HT1080 (cell line): Measurements from ENCODE around the gene CEP72. TPM values are rescaled to one million over a fixed set of nuclear protein-coding genes. Genes with fewer than 3 reads are reported as not detected.

Source experiments
- DNase-seq: peaks from one replicate; pipeline ENCODE4 v3.0.0-alpha.2; 2015; ENCODE audit warnings: low read depth
- total RNA-seq: library from RNA; depleted of rRNA; stranded (reverse); fragments of >200 nt; shearing (Covaris generic); gene quantifications from 2 replicates; pipeline ENCODE4 v1.2.3, GENCODE V29; 2014

CEP72 gene
- total RNA-seq, 1 experiment from 2014 or later: 16.0 TPM

DNA sequence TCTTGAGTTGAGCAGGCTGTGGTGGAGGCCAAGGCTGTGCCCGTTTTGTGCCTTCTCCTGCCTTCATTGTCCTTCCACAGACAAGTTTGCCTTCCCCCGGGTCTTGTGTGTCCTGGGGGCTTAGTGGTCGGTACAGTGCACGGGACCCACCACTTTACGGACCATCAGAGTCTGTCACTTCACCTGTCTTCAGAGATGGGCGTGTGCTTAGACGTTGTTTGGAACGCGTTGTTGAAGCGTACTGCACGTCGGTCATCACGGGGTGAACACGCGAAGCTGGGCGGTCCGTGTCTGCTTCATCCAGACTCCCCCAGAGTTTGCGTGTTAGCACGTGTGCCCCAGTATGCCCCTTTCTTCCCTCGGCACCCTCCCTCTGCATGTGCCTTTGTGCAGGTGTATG, 24.8 kb downstream of the CEP72 start:
- no peak for DNase-seq

DNA sequence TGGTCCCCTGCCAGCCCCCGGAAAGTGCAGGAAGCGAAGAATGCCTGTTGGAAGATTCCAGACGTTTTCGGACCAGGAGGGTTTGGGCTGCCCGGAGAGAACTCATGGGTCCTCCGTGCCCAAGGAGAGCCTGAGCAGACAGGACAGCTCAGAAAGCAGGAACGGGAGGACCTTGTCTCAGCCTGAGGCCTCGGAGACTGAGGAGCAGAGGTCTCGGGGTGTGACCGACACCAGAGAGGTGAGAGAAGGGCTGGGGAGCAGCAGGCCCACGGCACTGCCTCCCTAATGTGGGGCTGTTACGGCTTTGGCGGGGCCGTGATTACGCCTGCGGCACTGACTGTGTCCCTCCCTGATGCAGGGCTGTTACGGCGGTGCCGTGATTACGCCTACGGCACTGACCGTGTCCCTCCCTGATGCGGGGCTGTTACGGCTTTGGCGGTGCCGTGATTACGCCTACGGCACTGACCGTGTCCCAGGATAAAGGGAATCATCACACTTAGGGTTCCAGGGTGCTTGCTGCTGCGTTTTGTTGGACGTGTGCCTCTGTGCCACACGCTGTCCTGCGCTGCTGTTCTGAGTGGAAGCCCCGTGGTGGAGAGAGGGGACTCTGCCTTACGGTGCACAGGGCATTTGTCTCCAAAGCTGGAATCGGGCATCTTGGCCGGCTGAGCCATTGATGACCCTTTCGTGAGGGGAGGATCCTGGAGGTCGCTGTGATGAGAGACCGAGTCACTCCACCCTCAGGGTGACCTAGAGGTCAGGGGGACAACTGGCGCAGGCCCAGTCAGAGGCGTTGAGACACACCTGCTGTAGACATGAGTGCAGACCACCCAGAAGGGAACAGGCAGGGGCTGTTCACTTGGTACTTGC, 25.7 kb downstream of the CEP72 start:
- no peak for DNase-seq

GRCh38 chr5:638501-639252, 26.5 kb downstream of the CEP72 start:
- DNase-seq: no peak

DNA sequence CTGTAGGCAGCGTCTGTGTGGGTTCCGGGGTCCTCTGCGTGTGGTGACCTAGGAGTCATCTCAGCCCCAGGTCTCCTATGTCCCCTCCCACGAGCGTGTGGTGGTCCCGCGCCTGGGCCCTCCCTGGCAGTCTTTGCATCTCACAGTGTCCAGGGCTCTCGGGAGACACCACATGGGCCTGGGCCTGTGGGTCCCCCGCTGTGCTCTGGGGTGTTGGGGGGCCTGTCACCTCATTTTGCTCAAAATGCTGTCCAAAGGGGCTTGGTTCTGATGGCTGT, 27.1 kb downstream of the CEP72 start:
- DNase-seq: no peak

DNA sequence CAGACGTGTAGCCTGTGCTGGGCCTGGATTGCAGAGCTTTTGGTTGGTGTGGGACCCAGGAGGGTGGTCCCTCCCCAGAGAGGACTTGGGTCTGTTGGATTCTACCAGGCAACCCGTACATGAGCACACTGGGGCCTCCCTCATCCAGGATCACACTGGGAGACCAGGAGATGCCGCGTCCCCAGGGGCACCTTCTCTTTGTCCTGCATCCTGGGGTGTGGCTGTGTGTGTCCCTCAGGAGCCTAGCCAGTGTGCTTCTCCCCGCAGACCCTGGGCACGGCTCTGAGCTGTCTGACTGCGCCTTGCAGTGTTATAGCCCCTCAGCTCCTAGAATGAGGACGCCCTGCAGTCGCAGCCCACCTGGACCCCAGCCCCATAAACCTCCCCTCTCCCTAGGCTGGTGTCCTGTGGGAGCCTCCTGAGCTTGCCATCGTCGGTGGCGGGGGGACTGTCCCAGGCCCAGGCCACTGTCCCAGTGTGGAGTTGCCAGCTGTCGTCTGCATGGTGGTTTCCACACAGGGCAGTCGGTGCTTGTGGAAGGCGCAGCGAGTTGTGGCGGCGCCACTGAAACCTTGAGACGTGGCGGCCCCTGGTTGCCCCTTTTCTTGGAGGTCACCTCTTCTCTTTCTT, 27.6 kb downstream of the CEP72 start:
- no peak for DNase-seq

- DNase-seq: no peak
Measured at GRCh38 chr5:640461-641330, 28.6 kb downstream of the CEP72 start.

GRCh38 chr5:641331-641765, 29.2 kb downstream of the CEP72 start:
- no peak for DNase-seq

- no peak for DNase-seq
Measured at GRCh38 chr5:642481-642880, 30.3 kb downstream of the CEP72 start.

DNA sequence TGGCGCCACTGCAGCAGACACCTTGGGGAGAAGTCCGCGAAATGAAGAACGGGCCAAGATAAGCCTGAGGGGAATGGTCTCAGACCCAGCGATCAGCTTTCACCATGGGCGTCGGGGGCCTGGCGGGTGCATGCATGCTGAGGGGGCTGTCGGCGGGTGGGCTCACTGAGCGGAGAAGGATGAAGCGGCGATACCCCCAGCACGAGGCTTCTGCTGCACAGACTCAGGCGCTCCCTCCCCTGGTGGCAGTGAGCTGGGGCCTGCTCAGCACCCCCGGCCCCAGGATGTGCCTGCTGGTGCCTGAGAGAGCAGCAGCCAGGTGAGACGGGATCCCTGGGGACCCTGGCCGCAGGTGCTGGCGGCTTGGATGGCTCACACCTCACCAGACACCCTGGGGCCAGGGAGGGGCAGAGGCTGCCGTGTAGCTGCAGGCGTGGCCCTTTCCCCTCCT, 31.2 kb downstream of the CEP72 start:
- DNase-seq: no peak

GRCh38 chr5:643811-644271, 31.7 kb downstream of the CEP72 start:
- no peak for DNase-seq

- DNase-seq: no peak
Measured at GRCh38 chr5:644509-644908, 32.4 kb downstream of the CEP72 start.

- no peak for DNase-seq
Measured at GRCh38 chr5:644971-645370, 32.8 kb downstream of the CEP72 start.

DNA sequence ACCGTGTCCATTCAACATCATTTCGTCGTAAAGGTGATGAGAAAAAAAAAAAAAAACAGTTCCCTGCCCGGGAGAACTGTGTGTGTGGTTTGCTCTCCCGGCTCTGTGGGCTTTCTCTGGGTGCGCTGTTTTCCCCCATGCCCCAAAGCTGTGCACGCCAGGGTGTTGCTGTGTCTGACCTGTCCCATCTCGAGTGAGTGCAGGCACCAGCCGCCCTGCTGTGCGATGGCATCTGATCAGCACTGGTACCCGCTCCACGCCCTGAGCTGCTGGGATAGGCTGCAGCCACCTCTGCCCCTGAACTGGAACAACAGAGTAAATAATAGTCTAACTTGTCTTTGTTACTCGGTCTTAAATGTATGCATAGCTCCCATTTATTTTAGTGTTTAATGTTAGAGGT, 33.3 kb downstream of the CEP72 start:
- no peak for DNase-seq

GRCh38 chr5:646396-647201, 34.5 kb downstream of the CEP72 start:
- DNase-seq: no peak

DNA sequence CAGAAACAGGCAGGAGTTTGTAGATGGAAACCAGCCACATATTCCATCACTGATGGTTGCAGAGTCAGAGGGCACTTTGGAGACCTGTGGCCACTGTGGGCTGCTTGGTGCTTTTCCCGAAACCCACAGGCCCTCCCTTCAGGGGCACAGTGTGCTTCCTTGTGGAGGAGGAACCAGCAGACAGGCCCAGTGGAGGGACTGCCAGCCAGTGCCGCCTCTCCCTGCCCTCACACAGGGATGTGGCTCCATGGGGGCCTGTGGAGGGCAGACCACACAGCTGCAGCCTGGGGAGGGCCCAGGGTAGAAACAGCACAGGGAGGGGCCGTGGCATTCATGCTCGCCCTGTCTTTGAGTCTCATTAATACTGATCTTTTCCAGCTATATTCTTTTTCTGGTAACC, 35.2 kb downstream of the CEP72 start:
- no peak for DNase-seq

- DNase-seq: no peak
Measured at GRCh38 chr5:647727-648126, 35.6 kb downstream of the CEP72 start.

GRCh38 chr5:651296-652022, 39.3 kb downstream of the CEP72 start:
- no peak for DNase-seq

DNA sequence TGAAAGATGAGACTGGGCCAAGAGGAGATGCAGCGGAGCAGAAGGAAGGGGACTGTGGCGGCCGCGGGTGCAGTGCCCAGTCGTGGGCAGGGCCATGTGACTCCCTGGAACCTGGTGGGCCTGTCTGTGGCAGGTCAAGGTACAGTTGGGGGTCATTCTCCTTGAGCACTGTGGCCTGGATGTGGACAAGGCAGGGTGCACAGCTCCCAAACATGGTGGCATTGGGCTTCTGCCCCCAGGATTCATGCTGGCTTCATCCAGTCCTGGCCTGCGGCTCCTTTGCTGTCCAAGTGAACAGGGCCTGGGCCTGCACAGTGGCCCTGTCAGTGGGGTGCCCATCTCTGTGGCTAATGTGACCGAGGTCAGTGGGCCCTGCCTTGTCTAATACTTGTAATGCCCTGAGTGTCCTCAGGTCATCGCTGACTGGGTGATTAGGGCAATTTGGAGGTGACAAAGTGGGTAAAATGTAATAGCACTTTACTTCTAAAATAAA, 39.9 kb downstream of the CEP72 start:
- no peak for DNase-seq

GRCh38 chr5:652773-653350, 40.7 kb downstream of the CEP72 start:
- no peak for DNase-seq
